ENCODE data around the gene SDF2. TPM values are rescaled to one million over a fixed set of nuclear protein-coding genes. Genes with fewer than 3 reads are reported as not detected.
A peak's percentile ranks its signal among the peaks of the same experiment; 100 is the strongest.

The SDF2 gene
- total RNA-seq, 6 experiments from 2014 or later = 24.6 to 31.8 (median 26.4) TPM

DNA sequence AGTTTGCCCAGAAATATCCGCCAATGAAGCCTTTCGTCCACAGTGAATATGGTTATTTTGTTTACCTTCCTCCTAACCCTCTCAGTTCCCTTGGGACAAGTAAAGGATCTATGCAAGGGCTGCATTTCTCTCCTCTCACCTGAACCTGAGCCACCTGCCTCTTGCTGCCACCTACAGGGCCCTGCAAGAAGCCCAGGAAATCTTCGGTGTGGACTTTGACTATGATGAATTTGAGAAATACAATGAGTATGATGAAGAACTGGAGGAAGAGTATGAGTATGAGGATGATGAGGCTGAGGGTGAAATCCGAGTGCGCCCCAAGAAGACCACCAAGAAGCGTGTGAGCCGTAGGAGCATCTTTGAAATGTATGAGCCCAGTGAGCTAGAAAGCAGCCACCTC lies 14.3 kb upstream of the SDF2 start:
- Histone ChIP-seq H3K27ac (no peak overlapping the region), H3K36me3 (peaks cover 39 to 94% (median 67%) of the 10 kb centered on the region in 4 donors), H3K27me3 (no peaks in the 10 kb centered on the region), H3K4me3 (no peak overlapping the region), H3K9me3 (no peaks in the 10 kb centered on the region), H3K4me1 (no peaks in the 10 kb centered on the region)
- intact Hi-C loops (cut with DNase I) = no loop called here
- no peak for DNase-seq
- TF ChIP-seq, protein P1, sequence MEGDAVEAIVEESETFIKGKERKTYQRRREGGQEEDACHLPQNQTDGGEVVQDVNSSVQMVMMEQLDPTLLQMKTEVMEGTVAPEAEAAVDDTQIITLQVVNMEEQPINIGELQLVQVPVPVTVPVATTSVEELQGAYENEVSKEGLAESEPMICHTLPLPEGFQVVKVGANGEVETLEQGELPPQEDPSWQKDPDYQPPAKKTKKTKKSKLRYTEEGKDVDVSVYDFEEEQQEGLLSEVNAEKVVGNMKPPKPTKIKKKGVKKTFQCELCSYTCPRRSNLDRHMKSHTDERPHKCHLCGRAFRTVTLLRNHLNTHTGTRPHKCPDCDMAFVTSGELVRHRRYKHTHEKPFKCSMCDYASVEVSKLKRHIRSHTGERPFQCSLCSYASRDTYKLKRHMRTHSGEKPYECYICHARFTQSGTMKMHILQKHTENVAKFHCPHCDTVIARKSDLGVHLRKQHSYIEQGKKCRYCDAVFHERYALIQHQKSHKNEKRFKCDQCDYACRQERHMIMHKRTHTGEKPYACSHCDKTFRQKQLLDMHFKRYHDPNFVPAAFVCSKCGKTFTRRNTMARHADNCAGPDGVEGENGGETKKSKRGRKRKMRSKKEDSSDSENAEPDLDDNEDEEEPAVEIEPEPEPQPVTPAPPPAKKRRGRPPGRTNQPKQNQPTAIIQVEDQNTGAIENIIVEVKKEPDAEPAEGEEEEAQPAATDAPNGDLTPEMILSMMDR (IDR thresholded peaks at IDR 0.05) = peak; percentile 13 to 51 (median 36)
- TF ChIP-seq POLR2A (IDR thresholded peaks at IDR 0.05) = no peak
- ATAC-seq = peak in 3 of 4 donors; percentile 57 to 77 (median 57)
- 71% methylated on average over 7 of the region's 7 CpGs for WGBS (ENCODE audit: insufficient coverage, low coverage, low lambda C conversion rate, missing lambda C conversion rate)

DNA sequence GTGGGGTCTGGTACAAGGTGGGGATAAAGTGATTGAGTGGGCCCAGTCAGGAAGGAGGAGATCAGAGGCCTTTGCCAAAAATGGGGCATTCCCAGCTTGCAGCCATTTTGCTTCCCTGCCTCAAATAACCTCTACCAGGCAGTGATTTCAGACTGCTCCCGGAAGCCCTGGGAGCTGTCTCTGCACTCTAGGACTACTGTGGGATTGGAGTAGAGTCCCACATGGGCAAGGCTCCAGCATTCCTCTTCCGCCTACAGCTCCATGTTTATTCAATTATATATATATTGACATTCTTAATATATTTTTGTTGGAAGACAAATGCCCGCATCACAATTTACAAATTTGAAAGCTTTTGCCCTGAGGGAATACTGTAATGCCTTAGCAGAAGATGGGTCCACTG lies 13.8 kb upstream of the SDF2 start:
- H3K9me3 ChIP-seq = no peaks in the 10 kb centered on the region
- WGBS (ENCODE audit: insufficient coverage, low coverage, low lambda C conversion rate, missing lambda C conversion rate) = 85% methylated on average over 3 of the region's 3 CpGs
- H3K4me3 ChIP-seq = no peak overlapping the region
- intact Hi-C loops (cut with DNase I) = no loop called here
- TF ChIP-seq POLR2A (IDR thresholded peaks at IDR 0.05) = no peak
- TF ChIP-seq, protein P1 (IDR thresholded peaks at IDR 0.05) = no peak
- no peaks in the 10 kb centered on the region for H3K27me3 ChIP-seq
- no peak for DNase-seq
- peaks cover 39 to 94% (median 67%) of the 10 kb centered on the region in 4 donors for H3K36me3 ChIP-seq
- no peak for ATAC-seq
- H3K4me1 ChIP-seq = no peaks in the 10 kb centered on the region
- H3K27ac ChIP-seq = no peak overlapping the region

DNA sequence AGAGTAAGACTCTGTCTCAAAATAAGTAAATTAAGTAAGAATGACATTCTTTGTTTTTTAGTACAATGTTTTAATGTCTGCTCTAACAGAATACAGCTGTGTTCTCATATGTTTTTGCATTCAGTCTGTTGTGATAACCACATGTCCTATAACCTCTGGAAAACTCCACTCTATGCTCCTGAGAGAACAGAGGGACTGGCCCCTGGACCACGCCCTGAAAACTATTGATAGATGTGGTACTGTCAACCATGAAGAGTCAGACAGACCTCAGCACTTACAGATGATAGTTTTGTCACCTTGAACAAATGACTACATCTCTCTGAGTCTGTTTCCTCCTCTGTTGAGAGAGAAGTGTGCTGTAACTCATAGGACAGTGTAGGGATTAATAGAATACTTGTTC lies 8.2 kb upstream of the SDF2 start:
- no peaks in the 10 kb centered on the region for H3K4me1 ChIP-seq
- no peak for TF ChIP-seq POLR2A (IDR thresholded peaks at IDR 0.05)
- TF ChIP-seq, protein P1 (IDR thresholded peaks at IDR 0.05) = no peak
- no peak for DNase-seq
- ATAC-seq = no peak
- no peaks in the 10 kb centered on the region for H3K27me3 ChIP-seq
- no peak overlapping the region for H3K27ac ChIP-seq
- no peak overlapping the region for H3K4me3 ChIP-seq
- intact Hi-C loops (cut with DNase I) = no loop called here
- H3K9me3 ChIP-seq = no peaks in the 10 kb centered on the region
- peaks cover 10 to 60% (median 32%) of the 10 kb centered on the region in 4 donors for H3K36me3 ChIP-seq
- WGBS (ENCODE audit: insufficient coverage, low coverage, low lambda C conversion rate, missing lambda C conversion rate) = 92% methylated on average over 1 of the region's 1 CpG

DNA sequence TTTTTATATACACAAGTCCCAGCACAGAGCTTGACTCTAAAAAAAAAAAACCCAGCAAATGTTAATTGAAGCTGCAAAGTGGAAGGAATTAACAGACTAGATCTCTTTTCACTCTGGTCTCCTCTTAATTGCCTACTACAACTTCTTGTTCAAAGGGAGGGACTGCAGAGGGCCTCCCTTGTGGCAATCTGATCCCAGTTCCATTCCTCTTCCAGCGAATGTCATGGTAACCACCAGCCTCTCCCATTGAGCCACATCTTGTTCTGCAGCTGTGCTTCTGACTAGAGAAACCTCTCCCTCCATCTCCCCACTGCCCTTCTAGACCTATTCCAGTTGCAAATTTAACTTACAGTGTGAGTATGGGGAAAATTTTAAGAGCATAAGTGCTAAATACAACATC lies 6.2 kb upstream of the SDF2 start:
- intact Hi-C loops (cut with DNase I) = no loop called here
- no peak for ATAC-seq

More for the DNA sequence above, 6.2 kb upstream of the SDF2 start:
- TF ChIP-seq, protein P1 (IDR thresholded peaks at IDR 0.05) = no peak
- no peak for TF ChIP-seq POLR2A (IDR thresholded peaks at IDR 0.05)
- 90% methylated on average over 1 of the region's 1 CpG for WGBS (ENCODE audit: insufficient coverage, low coverage, low lambda C conversion rate, missing lambda C conversion rate)
- Histone ChIP-seq H3K36me3 (peaks cover 0 to 40% (median 16%) of the 10 kb centered on the region in 4 donors), H3K9me3 (no peaks in the 10 kb centered on the region), H3K27ac (no peak overlapping the region), H3K4me1 (peaks cover 0 to 15% (median 5%) of the 10 kb centered on the region in 4 donors), H3K27me3 (no peaks in the 10 kb centered on the region), H3K4me3 (no peak overlapping the region)
- DNase-seq = no peak

Measured in right lobe of liver (tissue), 6 donors.